ENCODE measurements around the gene TMEM100. TPM values are rescaled to one million over a fixed set of nuclear protein-coding genes. Genes with fewer than 3 reads are reported as not detected.
"Not testable (repeated sequence)": the region's sequence is repeated elsewhere in the genome, so short reads cannot be mapped to it uniquely, and the experiment has no call there.

The TMEM100 gene
- total RNA-seq, 1 donor from 2014 or later = 3.3 TPM

DNA sequence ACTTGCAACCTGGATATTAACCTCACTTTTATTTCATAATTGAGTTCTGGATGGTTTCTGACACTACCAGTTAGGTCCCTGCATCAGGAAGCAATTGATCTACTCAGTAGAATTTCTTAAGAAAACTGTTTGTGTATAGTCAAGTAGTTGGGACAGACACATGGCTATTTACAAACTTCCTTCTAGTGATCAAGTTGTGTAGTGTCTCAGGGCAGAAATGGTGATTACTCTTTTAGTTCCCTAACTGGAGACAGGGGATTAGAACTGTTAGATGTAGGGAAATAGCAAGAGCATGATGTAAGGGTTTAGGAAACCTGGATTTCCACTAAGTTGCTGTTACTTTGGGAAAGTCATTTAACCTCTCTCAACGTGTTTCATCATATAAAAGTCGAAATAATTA, 30.4 kb downstream of the TMEM100 start:
- FAIRE-seq (no peak), DNase-seq (ENCODE audit: low spot score in 2 of 2) (no peak)

DNA sequence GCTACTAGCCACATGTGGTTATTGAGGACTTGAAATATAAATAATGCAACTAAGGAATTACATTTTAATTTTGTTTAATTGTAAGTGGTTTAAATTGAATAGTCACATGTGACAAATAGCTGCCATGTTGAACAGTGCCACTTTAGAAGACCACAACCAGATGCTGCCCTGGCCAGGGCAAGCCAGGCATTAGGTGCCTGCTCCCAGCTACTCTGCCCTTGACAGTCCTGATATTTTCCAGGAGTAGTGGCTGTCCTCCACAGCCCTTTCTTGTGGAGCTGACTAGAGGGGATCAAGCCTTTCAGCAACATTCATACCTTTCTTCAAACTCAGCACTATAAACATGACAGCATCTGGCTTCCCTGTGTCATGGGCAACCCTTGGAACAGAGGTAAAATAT, 31.0 kb downstream of the TMEM100 start:
- DNase-seq (ENCODE audit: low spot score in 2 of 2) (no peak), FAIRE-seq (no peak)

- DNase-seq (ENCODE audit: low spot score in 2 of 2) (no peak), FAIRE-seq (no peak)
These were observed 32.6 kb downstream of the TMEM100 start for GRCh38 chr17:55690105-55690508.

DNA sequence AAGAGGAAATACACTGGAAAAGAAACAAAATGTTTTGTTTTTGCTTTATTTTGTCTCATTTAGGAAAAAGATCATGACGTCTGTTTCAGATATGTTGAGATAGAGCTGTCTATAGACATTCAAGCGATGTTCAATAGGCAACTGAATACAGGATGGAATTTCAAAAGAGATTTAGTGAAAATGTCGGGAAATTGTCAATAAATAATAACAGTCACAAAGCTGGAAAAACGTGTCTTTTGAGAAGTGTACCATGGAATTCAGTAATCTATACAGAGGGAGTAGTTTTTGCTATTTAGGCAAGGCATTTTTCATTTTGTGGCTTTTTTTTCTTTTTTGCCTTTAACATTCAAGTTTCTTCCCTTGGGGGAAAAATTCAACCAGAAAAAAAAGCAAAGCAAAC, 33.0 kb downstream of the TMEM100 start:
- DNase-seq (ENCODE audit: low spot score in 2 of 2) = no peak
- FAIRE-seq = no peak

GRCh38 chr17:55688057-55688456, 34.6 kb downstream of the TMEM100 start:
- DNase-seq (ENCODE audit: low spot score in 2 of 2) = no peak
- no peak for FAIRE-seq

DNA sequence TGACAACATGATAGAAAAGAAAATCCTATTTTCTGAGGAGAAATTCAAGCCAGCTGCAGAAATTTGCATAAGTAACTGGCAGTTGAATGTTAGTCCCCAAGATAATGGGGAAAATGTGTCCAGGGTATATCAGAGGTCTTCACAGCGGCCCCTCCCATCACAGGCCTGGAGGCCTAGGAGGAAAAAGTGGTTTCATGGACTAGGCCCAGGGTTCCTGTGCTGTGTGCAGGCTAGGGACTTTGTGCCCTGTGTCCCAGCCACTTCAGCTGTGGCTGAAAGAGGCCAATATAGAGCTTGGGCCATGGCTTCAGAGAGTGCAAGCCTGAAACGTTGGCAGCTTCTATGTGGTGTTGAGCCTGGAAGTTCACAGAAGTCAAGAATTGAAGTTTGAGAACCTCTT, 35.6 kb downstream of the TMEM100 start:
- DNase-seq (ENCODE audit: low spot score in 2 of 2) = no peak
- FAIRE-seq = no peak

DNA sequence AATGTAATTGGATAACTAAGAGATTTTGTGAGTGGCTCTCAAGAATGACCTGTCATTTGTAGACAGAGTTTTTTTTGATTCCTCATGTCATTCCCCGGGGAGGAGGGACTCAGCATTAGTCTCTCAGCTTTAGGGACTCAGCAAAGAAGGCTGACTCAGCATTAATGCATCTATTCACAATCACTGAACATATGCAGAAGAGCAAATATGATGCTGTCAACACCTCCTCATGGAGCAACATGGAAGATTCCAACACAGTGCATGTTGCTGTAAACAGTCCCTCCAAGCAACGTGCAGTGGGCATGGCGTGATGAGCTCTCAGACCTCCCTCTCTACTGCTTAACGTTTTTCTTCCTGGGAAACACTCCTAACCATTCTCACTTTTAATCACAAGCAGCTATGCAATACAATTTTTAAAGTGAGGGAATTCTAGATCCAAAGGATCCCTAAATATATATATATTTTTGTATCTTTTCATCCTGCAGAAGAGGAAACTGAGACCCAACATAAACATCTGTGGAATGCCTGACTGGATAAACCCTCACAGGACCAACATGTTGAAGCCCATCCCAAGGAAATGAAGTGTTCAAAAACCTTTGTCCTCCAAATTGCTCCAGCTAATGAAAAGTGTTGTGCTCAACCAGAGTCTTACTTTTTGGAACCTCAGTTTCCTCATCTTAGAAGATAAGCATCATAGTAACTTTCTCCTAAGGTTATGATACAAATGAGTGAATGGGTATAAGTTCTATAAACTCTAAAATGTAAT, 38.9 kb downstream of the TMEM100 start:
- no peak for FAIRE-seq

GRCh38 chr17:55681342-55681700, 41.3 kb downstream of the TMEM100 start:
- no peak for FAIRE-seq

More for the DNA sequence above, 38.9 kb downstream of the TMEM100 start:
- no peak for DNase-seq (ENCODE audit: low spot score in 2 of 2)

GRCh38 chr17:55680686-55681341, 41.9 kb downstream of the TMEM100 start:
- no peak for FAIRE-seq
- DNase-seq (ENCODE audit: low spot score in 2 of 2) = no peak

More at GRCh38 chr17:55681342-55681700, 41.3 kb downstream of the TMEM100 start:
- no peak for DNase-seq (ENCODE audit: low spot score in 2 of 2)

GRCh38 chr17:55677446-55677845, 45.2 kb downstream of the TMEM100 start:
- FAIRE-seq = no peak
- no peak for DNase-seq (ENCODE audit: low spot score in 2 of 2)

- DNase-seq (ENCODE audit: low spot score in 2 of 2) (no peak), FAIRE-seq (no peak)
These were observed 46.4 kb downstream of the TMEM100 start for GRCh38 chr17:55676274-55676673.

- no peak for FAIRE-seq
- DNase-seq (ENCODE audit: low spot score in 2 of 2) = no peak
These were observed 48.7 kb downstream of the TMEM100 start for GRCh38 chr17:55673743-55674506.

DNA sequence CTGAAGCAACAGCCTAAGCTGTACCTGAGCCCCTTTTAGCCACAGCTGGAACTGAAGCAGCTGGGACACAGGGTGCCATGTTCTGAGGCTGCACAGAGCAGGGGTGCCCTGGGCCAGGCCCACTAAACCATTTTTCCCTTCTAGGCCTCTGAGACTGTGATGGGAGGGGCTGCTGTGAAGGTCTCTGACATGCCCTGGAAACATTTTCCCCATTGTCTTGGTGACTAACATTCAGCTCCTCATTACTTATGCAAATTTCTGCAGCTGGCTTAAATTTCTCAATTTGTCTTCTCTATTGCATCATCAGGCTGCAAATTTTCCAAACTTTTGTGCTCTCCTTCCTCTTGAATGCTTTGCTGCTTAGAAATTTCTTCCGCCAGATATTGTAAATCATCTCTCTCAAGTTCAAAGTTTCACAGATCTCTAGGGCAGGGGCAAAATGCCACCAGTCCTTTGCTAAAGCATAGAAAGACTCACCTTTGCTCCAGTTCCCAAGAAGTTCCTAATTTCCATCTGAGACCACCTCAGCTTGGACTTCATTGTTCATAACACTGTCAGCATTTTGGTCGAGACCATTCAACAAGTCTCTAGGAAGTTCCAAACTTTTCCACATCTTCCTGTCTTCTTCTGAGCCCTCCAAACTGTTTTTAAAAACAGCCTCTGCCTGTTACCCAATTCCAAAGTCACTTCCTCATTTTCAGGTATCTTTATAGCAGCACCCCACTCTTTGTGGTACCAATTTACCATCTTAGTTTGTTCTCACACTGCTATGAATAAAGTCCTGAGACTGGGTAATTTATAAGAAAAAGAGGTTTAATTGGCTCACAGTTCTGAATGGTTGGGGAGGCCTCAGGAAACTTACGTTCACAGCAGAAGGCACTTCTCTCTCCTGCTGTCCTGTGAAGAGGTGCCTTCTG, 49.8 kb downstream of the TMEM100 start:
- DNase-seq (ENCODE audit: low spot score in 2 of 2) (no peak), FAIRE-seq (no peak)

DNA sequence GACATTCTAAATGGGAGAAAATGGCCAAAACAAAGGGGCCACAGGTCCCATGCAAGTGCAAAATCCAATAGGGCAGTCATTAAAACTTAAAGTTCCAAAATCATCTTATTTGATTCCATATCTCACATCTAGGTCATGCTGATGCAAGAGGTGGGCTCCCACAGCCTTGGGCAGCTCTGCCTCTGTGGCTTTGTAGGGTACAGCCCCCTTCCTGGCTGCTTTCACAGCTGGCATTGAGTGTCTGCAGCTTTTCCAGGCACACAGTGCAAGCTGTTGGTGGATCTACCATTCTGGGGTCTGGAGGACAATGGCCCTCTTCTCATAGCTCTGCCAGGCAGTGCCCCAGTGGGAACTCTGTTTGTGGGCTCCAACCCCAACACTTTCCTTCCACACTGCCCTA, 50.7 kb downstream of the TMEM100 start:
- not testable (repeated sequence) for FAIRE-seq

More for the DNA sequence above, 50.7 kb downstream of the TMEM100 start:
- not testable (repeated sequence) for DNase-seq (ENCODE audit: low spot score in 2 of 2)

Other genes with a start within 250 kb of the TMEM100 start
- not detected for gene SMIM36, start 211.4 kb downstream of the TMEM100 start, total RNA-seq
- 4.9 TPM for gene PCTP, start 28.2 kb upstream of the TMEM100 start, total RNA-seq